GM18498 (cell line): ENCODE measurements around the gene COL4A3.
A peak's percentile ranks its signal among the peaks of the same experiment; 100 is the strongest.
"Not testable (repeated sequence)": the region's sequence is repeated elsewhere in the genome, so short reads cannot be mapped to it uniquely, and the experiment has no call there.

Experiments
- ATAC-seq: cut with Tn5 transposase; IDR thresholded peaks from one replicate; pipeline ENCODE4 v1.9.1; 2021; ENCODE audit warnings: mild to moderate bottlenecking, moderate library complexity; ENCODE audit not compliant: unreplicated experiment

The COL4A3 gene

DNA sequence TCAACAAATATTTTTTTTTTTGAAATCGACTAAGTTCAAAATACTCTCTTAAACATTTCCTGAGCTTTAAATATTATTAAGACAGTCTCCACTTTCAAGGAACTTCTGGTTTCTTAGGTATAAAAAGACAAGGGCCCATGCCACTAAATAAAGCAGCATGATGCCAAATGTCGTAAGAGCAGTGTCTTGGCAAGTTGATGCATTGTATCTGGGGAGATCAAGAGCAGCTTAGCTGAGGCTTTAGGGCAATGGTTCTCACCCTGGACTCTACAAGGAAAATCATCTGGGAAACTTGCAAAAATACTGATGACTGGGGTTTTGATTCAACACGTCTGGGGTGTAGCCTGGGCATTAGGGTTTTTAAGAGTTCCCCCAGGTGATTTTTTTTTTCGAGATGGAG is 41.3 kb downstream of the COL4A3 start:
- ATAC-seq, result no peak

- no peak for ATAC-seq
Measured at GRCh38 chr2:227206406-227206805, 42.0 kb downstream of the COL4A3 start.

DNA sequence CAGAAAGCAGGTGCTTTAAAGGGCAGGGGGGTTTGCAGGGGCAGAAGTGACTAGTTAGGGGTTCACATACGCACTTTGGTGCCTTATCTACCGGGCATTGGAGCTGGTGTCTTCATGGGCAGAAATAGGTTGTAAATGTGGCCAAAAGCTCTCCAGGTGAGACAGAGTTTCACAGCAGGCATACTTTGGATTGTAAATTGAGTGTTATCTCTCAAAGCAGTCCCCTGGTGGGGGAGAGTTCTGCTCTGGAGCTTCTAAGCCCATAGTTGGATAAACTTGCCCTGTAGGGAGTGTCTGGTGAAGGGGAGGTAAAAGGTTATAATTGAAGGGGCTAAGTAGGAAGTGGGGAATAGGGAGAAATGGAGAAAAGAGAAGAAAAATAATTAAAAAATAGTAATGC is 43.1 kb downstream of the COL4A3 start:
- no peak for ATAC-seq

GRCh38 chr2:227214622-227215041 is 50.2 kb downstream of the COL4A3 start:
- ATAC-seq, result no peak

DNA sequence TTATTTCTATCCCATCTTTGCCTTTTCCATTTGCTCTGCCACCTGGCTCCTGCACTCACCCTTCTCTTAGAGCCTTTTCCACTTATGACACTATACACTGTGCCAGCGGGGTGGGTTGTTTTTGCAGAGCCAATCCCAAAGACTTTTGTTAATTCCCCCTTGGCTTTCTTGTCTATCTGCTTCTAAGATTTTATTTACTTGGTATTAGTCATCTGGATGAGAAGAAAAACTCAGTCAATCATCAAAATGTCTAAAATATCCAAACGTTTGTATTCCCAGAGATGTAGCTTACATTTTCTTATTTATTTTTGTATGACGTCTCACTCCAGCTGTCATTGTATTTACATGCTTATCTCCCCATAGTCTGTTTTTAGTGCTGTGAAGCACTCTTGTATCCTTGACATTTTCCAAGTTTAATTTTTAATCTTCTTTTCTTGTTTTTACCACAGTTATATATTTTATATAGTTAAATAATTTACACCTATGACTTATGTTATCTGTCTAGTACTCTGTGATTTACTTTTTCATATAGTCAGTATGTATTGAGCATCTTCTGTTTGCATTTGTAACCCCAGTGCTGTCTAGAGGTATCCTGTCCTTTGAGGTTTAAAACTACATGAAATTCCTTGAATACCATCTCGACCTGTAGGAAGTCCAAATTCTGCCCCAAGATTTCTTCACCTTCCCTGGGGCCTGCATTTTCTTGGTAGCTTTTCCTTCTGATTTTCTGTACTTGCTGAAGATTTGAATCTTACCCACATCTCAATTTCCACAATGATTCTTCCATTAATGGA is 55.1 kb downstream of the COL4A3 start:
- ATAC-seq, result no peak

- ATAC-seq, result no peak
Measured at GRCh38 chr2:227221120-227221519, 56.7 kb downstream of the COL4A3 start.

DNA sequence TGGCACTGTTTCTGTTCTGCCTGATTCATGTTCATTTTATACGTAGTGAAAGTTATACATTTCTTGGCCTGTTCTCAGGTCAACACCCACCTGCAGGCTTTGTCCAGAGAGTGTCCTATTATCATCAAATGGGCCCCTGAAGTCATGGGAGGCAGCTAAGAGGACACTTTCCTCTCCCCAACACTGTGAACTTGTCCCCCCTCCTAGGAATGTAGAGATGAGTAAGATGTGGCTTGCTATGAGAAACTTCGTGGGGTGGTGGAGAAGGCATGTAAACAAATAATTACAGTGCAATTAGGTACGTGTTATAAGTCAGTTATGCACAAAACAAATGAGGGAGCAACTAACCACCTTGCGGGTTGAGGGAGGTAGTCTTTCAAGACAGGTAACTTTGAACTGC is 57.9 kb downstream of the COL4A3 start:
- ATAC-seq, result no peak

DNA sequence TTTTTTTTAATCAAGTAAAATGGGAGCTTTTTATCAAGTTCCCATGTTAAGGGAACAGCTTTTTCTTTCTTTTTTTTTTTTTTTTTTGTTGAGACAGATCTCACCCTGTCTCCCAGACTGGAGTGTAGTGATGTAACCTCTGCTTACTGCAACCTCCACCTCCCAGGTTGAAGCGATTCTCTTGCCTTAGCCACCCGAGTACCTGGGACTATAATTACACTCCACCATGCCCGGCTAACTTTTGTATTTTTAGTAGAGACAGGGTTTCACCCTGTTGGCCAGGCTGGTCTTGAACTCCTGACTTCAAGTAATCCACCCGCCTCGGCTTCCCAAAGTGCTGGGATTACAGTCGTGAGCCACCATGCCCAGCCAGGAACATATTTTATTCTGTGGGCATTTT is 61.2 kb downstream of the COL4A3 start:
- ATAC-seq, result not testable (repeated sequence)

DNA sequence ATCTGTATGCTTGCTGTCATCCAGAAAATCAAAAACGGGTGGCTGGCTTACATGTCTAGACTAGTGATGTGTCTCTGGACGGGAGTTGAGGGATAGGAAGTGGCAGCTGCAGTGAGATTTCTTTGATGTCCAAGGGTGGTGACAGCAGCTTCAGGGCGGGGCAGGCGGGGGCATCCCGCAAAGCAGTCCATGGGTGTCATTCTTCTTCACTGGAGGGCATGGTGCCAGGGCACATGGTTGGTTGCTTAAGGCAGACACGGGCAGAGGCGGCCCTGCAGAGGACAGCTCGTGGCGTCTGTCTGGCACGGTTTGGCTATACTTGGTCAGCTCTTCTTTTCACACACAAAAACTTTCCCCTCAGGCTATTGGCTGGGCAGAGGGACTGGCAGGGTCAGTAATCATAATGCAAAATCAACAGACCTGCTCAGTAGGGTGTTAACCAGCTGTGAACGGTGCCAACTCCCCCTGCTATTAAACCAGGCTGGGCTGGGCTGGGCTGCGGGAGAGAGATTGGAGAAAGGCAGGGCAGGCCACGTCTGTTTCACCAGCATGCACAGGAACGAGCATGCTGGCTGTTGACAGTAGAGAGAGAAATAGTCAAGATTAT is 63.7 kb downstream of the COL4A3 start:
- ATAC-seq, result no peak

DNA sequence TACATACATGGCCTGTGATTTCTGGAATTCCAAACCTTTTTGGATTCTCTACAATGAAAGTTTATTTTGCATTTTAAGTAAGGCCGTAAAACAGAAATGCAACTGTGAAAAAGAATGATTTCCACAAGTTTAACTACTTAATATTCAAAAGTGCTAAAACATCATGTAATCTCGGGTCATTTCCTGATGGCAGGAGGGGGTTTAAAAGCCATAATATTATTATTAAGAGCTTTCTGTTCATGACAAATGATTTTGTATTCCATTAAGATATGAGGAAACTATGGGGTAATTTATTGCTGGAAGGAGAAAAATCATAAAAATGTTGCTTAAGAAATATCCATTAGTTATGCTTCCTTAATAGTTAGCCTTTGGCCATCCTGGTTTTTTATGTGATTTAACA is 65.7 kb downstream of the COL4A3 start:
- ATAC-seq, result no peak

GRCh38 chr2:227234429-227234828 is 70.0 kb downstream of the COL4A3 start:
- no peak for ATAC-seq

GRCh38 chr2:227237786-227238185 is 73.4 kb downstream of the COL4A3 start:
- ATAC-seq, result no peak

DNA sequence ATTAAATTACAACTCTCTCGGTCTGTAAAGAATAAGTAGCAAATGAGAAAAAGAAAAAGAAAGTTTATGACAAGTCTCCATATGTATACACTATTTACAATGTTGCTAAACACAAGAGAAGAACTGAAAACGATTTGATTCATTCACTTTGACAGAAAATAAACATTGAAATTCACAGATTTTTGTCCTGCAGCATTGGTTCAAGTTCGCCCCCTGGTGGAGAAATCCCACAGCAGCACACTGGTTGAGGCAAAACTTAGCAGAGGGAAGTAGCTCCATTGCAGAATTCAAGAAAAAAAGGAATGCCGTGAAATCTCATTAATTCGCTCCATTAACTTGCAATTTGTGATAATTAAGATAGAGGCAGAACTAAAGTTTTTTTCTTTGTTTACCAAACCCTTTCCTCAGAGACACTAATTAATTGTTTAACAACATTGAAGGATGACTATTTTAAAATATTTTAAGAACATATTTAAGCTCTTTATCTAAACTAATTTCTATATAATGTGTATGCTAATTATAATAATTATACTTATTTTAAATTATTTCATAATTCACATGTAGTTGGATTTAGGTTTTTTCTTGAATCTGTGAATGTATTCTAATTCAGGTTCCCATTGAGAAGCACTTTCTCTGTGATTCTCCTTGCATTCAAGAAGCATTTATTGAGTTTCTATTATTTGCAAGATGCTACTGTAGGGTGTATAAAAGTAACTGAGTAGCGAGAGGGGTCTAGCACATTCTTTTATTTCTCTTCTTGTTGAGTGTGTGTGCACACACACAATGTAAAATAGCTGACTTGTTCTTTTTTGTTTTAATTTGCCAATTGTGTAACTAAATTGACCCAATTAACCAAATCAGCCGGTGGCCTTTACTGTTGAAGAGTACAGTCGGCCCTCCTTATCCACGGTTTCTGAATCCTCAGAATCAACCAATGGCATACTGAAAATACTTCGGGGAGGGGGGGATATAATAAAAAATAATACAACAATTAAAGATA is 74.1 kb downstream of the COL4A3 start:
- peak; percentile 73 for ATAC-seq

- no peak for ATAC-seq
Measured at GRCh38 chr2:227241005-227241404, 76.6 kb downstream of the COL4A3 start.

DNA sequence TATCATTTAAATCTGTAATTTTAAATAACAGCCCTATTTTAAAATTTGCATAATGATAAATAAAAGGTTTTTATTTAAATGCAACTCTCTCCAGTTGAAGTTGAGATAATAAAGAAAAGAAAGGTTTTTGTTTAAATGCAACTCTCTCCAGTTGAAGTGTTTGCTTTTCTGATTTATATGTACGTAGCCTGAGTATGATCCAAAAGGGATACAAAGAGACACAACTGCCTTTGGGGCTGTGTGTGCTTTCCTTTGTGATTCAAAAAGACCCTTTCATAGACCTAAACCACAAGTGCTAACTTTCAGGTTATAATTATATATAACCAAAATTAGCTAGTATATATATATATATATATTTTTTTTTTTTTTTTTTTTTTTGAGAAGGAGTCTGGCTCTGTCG is 84.5 kb downstream of the COL4A3 start:
- ATAC-seq, result no peak

GRCh38 chr2:227252831-227253230 is 88.4 kb downstream of the COL4A3 start:
- no peak for ATAC-seq

DNA sequence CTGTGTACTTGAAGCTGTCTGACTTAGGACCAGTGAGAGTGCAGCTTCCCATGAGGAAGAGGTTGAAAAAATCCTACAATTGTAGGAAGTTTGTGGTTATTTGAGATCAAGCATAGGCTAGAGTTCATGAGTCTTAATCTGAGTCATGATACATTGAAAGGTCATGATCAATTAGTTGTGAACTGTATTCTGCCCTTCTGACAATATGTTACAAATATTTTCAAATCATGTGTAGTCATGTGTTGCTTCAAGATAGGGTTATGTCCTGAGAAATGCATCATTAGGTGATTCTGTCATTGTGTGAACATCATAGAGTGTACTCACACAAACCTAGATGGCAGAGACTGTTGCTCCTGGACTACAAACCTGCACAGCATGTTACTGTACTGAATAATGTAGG is 92.2 kb downstream of the COL4A3 start:
- ATAC-seq, result no peak

GRCh38 chr2:227257820-227258219 is 93.4 kb downstream of the COL4A3 start:
- no peak for ATAC-seq

- no peak for ATAC-seq
Measured at GRCh38 chr2:227260041-227260440, 95.6 kb downstream of the COL4A3 start.

DNA sequence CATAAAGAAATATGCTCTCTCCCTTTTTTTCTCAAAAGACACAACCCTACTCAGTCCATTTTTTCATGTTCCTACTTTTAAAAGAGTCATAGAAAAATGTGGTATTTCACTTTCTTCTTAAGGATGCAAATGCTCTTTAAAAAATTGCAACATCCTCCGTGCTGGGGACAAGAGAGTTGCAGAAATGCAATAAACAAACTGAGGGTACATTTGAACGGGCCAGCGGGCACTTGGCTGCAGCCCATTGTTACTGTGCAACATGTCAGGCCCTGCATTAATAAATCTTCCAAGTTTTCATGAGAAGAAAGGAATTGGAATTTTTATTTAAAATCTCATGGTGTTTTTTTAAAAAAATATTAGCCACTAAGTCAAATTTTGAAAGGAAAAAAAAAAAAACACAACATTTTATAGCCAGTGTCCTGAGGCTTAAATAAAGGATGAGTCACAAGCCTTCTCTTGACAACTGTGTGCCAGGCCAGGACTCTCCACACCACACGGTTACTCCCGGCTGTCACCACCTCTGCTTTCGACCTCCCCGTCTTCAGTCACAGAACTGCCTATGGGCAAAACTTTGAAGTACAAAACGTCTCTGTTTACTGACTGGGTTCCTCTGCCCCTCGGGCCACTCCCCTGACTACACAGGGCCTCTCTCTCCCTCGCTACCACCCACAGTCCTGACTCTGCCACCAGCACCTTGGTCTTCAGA is 103.1 kb downstream of the COL4A3 start:
- no peak for ATAC-seq

DNA sequence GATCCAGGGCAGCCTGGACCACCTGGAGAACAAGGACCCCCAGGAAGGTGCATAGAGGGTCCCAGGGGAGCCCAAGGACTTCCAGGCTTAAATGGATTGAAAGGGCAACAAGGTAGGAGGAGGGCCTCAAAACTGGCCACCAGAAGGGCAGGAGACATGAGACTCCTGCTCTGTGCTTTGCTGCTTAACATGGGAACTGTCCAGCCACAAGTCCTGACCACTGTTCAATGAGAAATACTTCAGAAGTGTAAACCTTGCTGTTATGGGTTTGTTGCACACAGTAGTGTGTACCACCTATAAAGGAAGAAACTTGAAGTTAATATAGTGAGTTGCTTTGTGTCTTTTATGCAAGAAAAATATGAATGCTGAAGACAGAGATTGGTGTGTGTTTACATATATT is 116.5 kb downstream of the COL4A3 start:
- no peak for ATAC-seq
